ENCODE measurements around the gene TOP3A.

- TF ChIP-seq CTCF (IDR thresholded peaks at IDR 0.05; ENCODE audit: low read depth, low read length, poor library complexity, severe bottlenecking): no peak
- TF ChIP-seq EZH2phosphoT487 (IDR thresholded peaks at IDR 0.05; ENCODE audit: borderline replicate concordance, low read length): no peak
Measured at GRCh38 chr17:18257268-18257981, 57.4 kb downstream of the TOP3A start.
